ENCODE results near the gene SGCD. TPM values are rescaled to one million over a fixed set of nuclear protein-coding genes. Genes with fewer than 3 reads are reported as not detected.

The SGCD gene
- total and polyA plus RNA-seq, 2 of the 4 experiments (the other 2 are of a cell fraction), result 5.8 to 10.6 TPM

- POLR2A ChIA-PET (ENCODE audit: unreplicated experiment), result no interaction called here
- no peaks in the 10 kb centered on the region for H3K79me1 ChIP-seq (ENCODE audit: low read depth in 1 of 2, low read length in 2 of 2)
Measured at GRCh38 chr5:156460471-156460870, 133.5 kb downstream of the SGCD start.

More at GRCh38 chr5:156460471-156460870, 133.5 kb downstream of the SGCD start:
- ATAC-seq (ENCODE audit: low read depth), result peak; percentile 76
- Histone ChIP-seq H2BK5ac (ENCODE audit: low read depth, low read length, poor library complexity, severe bottlenecking) (no peak overlapping the region), H3K9ac (ENCODE audit: low read depth, low read length) (no peak overlapping the region), H4K8ac (ENCODE audit: low read depth in 2 of 2, low read length in 2 of 2) (no peak overlapping the region), H3K36me3 (ENCODE audit: control insufficient read depth, insufficient read depth, low read length) (no peaks in the 10 kb centered on the region; the same call in 1 of the 2 replicates), H2BK15ac (ENCODE audit: low read depth, low read length) (no peak overlapping the region), H2BK20ac (ENCODE audit: low read depth, low read length) (no peak overlapping the region), H4K91ac (ENCODE audit: insufficient read depth, low read depth, low read length) (no peak overlapping the region), H2BK120ac (ENCODE audit: low read depth, low read length) (no peak overlapping the region), H3K4ac (ENCODE audit: low read depth, low read length) (no peak overlapping the region), H3K9me1 (ENCODE audit: insufficient read depth, low read length) (no peaks in the 10 kb centered on the region), H4K5ac (ENCODE audit: low read depth, low read length) (no peak overlapping the region; the same call in 1 of the 2 replicates), H3K4me1 (ENCODE audit: control insufficient read depth, insufficient read depth, low read length) (no peaks in the 10 kb centered on the region), H3K18ac (ENCODE audit: low read depth, low read length) (no peak overlapping the region), H2AK9ac (replicated peaks; ENCODE audit: low read depth, low read length, poor library complexity) (no peak overlapping the region), H3K4me2 (ENCODE audit: low read depth, low read length) (no peak overlapping the region), H2AK5ac (ENCODE audit: low read depth, low read length) (no peak overlapping the region), H4K20me1 (ENCODE audit: insufficient read depth, low read length) (no peaks in the 10 kb centered on the region), H3K23ac (ENCODE audit: low read depth, low read length) (no peak overlapping the region), H3K14ac (replicated peaks; ENCODE audit: low read depth, low read length) (no peak overlapping the region), H2AFZ (replicated peaks; ENCODE audit: low read length, poor library complexity) (no peak overlapping the region), H3K27me3 (ENCODE audit: control insufficient read depth, insufficient read depth, low read length) (no peaks in the 10 kb centered on the region), H3K56ac (ENCODE audit: extremely low read depth, insufficient read depth, low read length) (no peak overlapping the region), H3K27ac (ENCODE audit: insufficient read depth, low read length) (peak overlapping the region; percentile 44; the same call in 1 of the 2 replicates), H3K9me3 (ENCODE audit: control insufficient read depth, insufficient read depth, low read length) (no peaks in the 10 kb centered on the region), H3K4me3 (ENCODE audit: insufficient read depth, low read depth, low read length) (no peak overlapping the region)
- DNase-seq, result peak; percentile 54
- intact Hi-C loops (cut with micrococcal nuclease) (no loop called here), dilution Hi-C loops (cut with HindIII; ENCODE audit: low sequenced_read_pairs, unreplicated experiment) (no loop called here), in situ Hi-C loops (cut with MboI; ENCODE audit: low sequenced_read_pairs) (no loop called here)
- CTCF ChIA-PET, result interaction anchor here (1.4 kb wide), 1 partner anchor 14 kb away, joined by 3 read pairs; no protein-coding TSS in a partner anchor
- TF ChIP-seq FOS (IDR thresholded peaks at IDR 0.05; ENCODE audit: low read depth, low read length), result peak; percentile 51; the same call in 1 of the 2 replicates
- no peak for TF ChIP-seq MAZ (IDR thresholded peaks at IDR 0.05; ENCODE audit: borderline replicate concordance, low read depth, low read length)
- BruUV-seq (replicated peaks), result no TSS peak

Measured in IMR-90 (cell line).